Testis (tissue), 3 donors: ENCODE results near the gene FKBP7. TPM values are rescaled to one million over a fixed set of nuclear protein-coding genes. Genes with fewer than 3 reads are reported as not detected.
A peak's percentile ranks its signal among the peaks of the same experiment; 100 is the strongest.

Experiments
- DNase-seq: peaks from one replicate; pipeline ENCODE4 v3.0.0-alpha.2; 2019
- H3K27ac ChIP-seq, 2 donors: fragments of 200-600 bp; sonication (generic); one replicate each; pipeline ENCODE4 v1.5.1; 2019
- H3K27me3 ChIP-seq: fragments of 200-600 bp; sonication (generic); one replicate; pipeline ENCODE4 v1.5.1; 2019
- H3K36me3 ChIP-seq: fragments of 200-600 bp; sonication (generic); one replicate; pipeline ENCODE4 v1.5.1; 2017; ENCODE audit warnings: low read depth; ENCODE audit errors: missing control alignments
- H3K4me1 ChIP-seq: fragments of 200-600 bp; sonication (generic); one replicate; pipeline ENCODE4 v1.5.1; 2019
- H3K4me3 ChIP-seq, 2 donors: fragments of 200-600 bp; sonication (generic); one replicate each; pipeline ENCODE4 v1.5.1; 2017 to 2019
- H3K9me3 ChIP-seq: fragments of 200-600 bp; sonication (generic); one replicate; pipeline ENCODE4 v1.5.1; 2017
- POLR2A ChIP-seq: fragments of 450-650 bp; IDR thresholded peaks from one replicate; pipeline ENCODE4 v1.6.1; 2017; ENCODE audit warnings: antibody characterized with exemption, mild to moderate bottlenecking, moderate library complexity
- WGBS, 2 donors: methylation state at CpG; one replicate each; pipeline ENCODE4 v1.1.5; 2018; 5-methylcytosine and 5-hydroxymethylcytosine counted together
- intact Hi-C: fragments of 100-400 bp; cut with DNase I; formaldehyde crosslinking; loops from one replicate; pipeline ENCODE4 v1.15.1; 2023; ENCODE audit warnings: low total_unique reads
- polyA plus RNA-seq: library from polyadenylated mRNA; stranded (reverse); fragments of 350-450 nt; fragmentation: Illumina TruSeq; extraction: RNeasy Lipid Tissue Mini Kit (QIAGEN cat#74804); gene quantifications from one replicate; pipeline ENCODE4 v1.2.3, GENCODE V29; 2014; ENCODE audit warnings: low read depth, low replicate concordance; ENCODE audit not compliant: insufficient read depth
- total RNA-seq, 2 donors: library from RNA; depleted of rRNA; stranded (reverse); fragments of >200 nt; gene quantifications; one replicate each; pipeline ENCODE4 v1.2.3, GENCODE V29; 2016
- TF ChIP-seq, protein P1 (sequence below), 3 experiments: fragments of 450-650 bp in 2 of 3; fragments of 200-600 bp in 1 of 3; sonication (generic) in 1 of 3; IDR thresholded peaks; one replicate each; pipeline ENCODE4 v1.5.1; 2016 to 2019; ENCODE audit warnings: antibody characterized with exemption in 3 of 3, mild to moderate bottlenecking in 2 of 3, moderate library complexity in 1 of 3

Gene FKBP7
- total and polyA plus RNA-seq, 3 donors from 2014 or later, result 10.1 to 27.4 (median 25.6) TPM

DNA sequence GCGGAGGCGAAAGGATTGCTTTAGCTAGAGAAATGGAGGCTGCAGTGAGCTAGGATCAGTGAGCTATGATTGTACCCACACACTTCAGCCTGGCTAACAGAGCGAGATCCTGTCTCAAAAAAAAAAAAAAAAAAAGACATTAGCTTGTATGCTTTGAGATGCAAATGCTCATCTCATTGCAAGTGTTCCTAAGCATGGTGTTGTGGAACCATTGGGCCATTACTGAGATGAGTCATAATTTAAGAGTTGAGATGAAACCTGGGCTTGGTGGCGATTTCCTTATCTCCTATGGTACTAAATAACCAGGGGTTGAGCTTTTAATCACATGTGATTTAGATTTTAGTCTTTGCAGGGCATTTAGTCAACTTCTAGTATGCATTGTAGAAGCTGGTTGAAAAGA, 4.0 kb upstream of the FKBP7 start:
- 73 to 80% methylated on average over 4 of the region's 4 CpGs for WGBS, 2 donors
- TF ChIP-seq POLR2A, result no peak
- TF ChIP-seq, protein P1, sequence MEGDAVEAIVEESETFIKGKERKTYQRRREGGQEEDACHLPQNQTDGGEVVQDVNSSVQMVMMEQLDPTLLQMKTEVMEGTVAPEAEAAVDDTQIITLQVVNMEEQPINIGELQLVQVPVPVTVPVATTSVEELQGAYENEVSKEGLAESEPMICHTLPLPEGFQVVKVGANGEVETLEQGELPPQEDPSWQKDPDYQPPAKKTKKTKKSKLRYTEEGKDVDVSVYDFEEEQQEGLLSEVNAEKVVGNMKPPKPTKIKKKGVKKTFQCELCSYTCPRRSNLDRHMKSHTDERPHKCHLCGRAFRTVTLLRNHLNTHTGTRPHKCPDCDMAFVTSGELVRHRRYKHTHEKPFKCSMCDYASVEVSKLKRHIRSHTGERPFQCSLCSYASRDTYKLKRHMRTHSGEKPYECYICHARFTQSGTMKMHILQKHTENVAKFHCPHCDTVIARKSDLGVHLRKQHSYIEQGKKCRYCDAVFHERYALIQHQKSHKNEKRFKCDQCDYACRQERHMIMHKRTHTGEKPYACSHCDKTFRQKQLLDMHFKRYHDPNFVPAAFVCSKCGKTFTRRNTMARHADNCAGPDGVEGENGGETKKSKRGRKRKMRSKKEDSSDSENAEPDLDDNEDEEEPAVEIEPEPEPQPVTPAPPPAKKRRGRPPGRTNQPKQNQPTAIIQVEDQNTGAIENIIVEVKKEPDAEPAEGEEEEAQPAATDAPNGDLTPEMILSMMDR (IDR thresholded peaks at IDR 0.05), result no peak

DNA sequence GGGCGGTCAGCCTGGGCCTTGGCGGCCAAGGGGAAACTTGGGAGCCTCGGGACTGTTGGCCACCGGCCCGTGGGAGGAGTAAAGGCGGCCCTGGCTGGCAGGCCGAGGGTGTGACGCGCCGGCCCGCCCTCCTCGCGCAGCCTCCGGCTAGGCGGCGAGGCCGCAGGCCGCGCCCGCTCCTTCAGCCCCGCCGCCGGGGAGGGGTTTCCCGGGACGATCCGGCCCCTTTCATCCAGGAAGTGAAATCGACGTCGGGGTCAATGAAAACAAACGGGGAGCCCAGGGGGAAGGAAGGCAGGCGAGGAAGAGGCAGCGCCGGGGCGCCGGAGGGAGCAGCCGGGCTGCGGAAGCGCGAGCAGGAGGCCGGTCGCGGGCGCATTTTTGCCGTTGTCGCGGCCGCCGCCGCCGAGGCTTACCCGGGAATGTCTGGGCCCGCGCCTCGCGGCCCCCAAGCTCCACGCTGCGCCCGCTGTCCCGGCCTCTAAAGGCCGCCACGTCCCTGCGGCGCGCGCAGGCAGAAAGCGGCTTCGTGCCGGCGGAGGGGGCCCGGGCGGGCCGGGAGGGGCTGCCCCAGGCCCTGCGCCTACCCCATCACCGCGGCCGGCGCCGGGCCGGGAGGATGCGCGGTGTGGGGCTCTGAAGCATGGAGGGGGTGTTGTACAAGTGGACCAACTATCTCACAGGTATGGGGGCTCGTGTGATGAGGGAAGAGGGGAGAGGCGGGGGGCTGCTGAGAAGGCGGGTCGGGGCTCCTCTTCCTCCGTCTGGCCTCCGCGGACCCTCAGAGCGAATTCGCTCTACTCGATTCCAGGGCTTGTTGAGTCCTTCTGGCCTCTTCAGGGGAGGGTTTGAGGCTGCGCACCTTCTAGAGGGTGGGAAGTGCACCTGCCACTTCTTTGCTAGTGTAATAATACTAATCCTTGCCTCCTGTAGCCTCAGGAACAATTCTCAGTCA, 2.1 kb upstream of the FKBP7 start, which contains the start of gene PLEKHA3:
TSS of gene PLEKHA3 (plus strand) at position 231 of the 955 bp plus-strand sequence. CDS start at position 644, 413 bp downstream.
- Histone ChIP-seq H3K9me3 (no peaks in the 10 kb centered on the region), H3K4me1 (peaks cover 24% of the 10 kb centered on the region), H3K27ac (peak within 1 kb of the TSS; percentile 96 to 97), H3K4me3 (peak within 1 kb of the TSS; percentile 77 to 80), H3K36me3 (no peaks in the 10 kb centered on the region), H3K27me3 (no peaks in the 10 kb centered on the region)
- WGBS, 2 donors, result 1% methylated on average over 22 to 77 of the region's 92 CpGs
- TF ChIP-seq POLR2A, result no peak
- DNase-seq, result peak; percentile 97
- intact Hi-C loops, result no loop called here

More for the DNA sequence above, 4.0 kb upstream of the FKBP7 start:
- H3K27ac ChIP-seq, result no peak overlapping the region
- H3K27me3 ChIP-seq, result no peaks in the 10 kb centered on the region
- H3K4me3 ChIP-seq, result no peak overlapping the region
- H3K9me3 ChIP-seq, result no peaks in the 10 kb centered on the region
- intact Hi-C loops, result no loop called here
- DNase-seq, result no peak
- peaks cover 24% of the 10 kb centered on the region for H3K4me1 ChIP-seq
- no peaks in the 10 kb centered on the region for H3K36me3 ChIP-seq

DNA sequence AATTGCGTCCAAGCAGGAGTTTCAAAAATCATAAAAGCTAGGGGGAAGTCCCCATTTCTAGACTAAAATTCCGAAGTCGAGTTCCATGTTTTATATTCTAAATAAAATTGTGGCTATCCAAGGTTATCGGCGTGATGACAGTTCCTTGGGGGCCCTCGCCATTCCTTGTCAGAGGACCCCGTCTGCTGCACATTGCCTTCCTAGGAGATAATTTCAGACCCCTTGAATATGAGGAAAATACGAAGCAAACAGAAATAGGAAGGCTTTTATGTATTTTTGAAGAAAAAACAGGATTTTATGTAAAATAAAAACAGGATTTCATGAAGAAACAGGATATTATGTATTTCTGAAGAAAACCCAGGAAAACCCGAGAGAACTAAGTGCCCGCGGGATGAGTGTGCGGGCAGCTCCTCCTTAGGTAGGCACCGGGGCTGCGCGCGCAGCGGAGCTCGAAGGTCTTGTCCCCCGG, 1.4 kb upstream of the FKBP7 start:
- Histone ChIP-seq H3K4me1 (peaks cover 24% of the 10 kb centered on the region), H3K9me3 (no peaks in the 10 kb centered on the region), H3K27me3 (no peaks in the 10 kb centered on the region), H3K4me3 (peak overlapping the region; percentile 77 to 80), H3K36me3 (no peaks in the 10 kb centered on the region), H3K27ac (peak overlapping the region; percentile 96 to 97)
- TF ChIP-seq, protein P1 (IDR thresholded peaks at IDR 0.05), result no peak
- TF ChIP-seq POLR2A, result no peak
- intact Hi-C loops, result no loop called here
- WGBS, 2 donors, result 13 to 16% methylated on average over 19 of the region's 19 CpGs
- no peak for DNase-seq

DNA sequence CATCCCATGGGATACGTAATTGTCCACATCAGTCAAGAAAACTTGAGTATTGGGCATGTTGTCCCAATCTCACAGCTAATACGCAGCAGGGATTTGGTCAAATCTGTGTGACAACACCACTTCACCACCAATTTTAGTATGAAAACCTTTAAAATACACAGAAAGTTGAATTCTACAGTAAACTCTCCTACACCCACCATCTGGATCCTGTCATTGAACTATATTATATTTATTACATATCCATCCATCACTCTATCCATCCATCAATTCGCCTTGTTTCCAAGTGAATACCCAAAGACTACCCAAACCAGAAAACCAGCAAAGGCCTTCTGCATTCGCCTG, 846 bp upstream of the FKBP7 start:
- Histone ChIP-seq H3K27ac (peak overlapping the region; percentile 96 to 97), H3K36me3 (no peaks in the 10 kb centered on the region), H3K9me3 (no peaks in the 10 kb centered on the region), H3K27me3 (no peaks in the 10 kb centered on the region), H3K4me1 (peaks cover 24% of the 10 kb centered on the region), H3K4me3 (peak overlapping the region; percentile 77 to 80)
- DNase-seq, result no peak
- intact Hi-C loops, result no loop called here
- no peak for TF ChIP-seq POLR2A
- TF ChIP-seq, protein P1 (IDR thresholded peaks at IDR 0.05), result peak in 1 of 3 experiments; percentile 3
- 34 to 49% methylated on average over 4 of the region's 4 CpGs for WGBS, 2 donors

DNA sequence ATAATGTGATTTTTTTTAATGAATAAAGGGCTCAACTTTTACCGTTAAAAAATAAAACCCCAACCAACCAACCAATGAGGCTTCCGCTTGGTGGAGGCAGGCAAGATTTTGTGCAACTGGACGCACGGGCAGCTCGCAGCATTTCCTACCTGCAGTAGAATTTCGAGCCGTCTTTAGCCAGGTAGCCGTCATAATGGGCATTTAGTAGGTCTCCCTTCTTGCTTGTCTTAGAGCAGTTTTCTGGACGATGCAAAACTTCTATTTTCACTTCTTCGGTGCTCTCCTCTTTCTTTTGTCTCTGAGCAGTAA, 316 bp downstream of the FKBP7 start:
- no peaks in the 10 kb centered on the region for H3K27me3 ChIP-seq
- no peaks in the 10 kb centered on the region for H3K9me3 ChIP-seq
- intact Hi-C loops, result no loop called here
- H3K27ac ChIP-seq, result peak overlapping the region; percentile 96 to 97
- H3K36me3 ChIP-seq, result no peaks in the 10 kb centered on the region
- no peak for TF ChIP-seq POLR2A
- TF ChIP-seq, protein P1 (IDR thresholded peaks at IDR 0.05), result no peak
- peak overlapping the region; percentile 77 to 80 for H3K4me3 ChIP-seq
- no peak for DNase-seq
- H3K4me1 ChIP-seq, result peaks cover 24% of the 10 kb centered on the region
- WGBS, 2 donors, result 0 to 2% methylated on average over 10 of the region's 10 CpGs
